Glomerular visceral epithelial cell (primary cell): ENCODE results near the gene TAMALIN.

Experiments used
- DNase-seq: peaks from one replicate; pipeline ENCODE4 v3.0.0-alpha.2; 2016; ENCODE audit errors: extremely low spot score

TAMALIN gene

GRCh38 chr12:52055731-52056711 is 49.3 kb downstream of the TAMALIN start:
- no peak for DNase-seq

- DNase-seq, result no peak
These were observed 50.3 kb downstream of the TAMALIN start for GRCh38 chr12:52056801-52057637.

- no peak for DNase-seq
These were observed 51.2 kb downstream of the TAMALIN start for GRCh38 chr12:52057638-52058576.

- DNase-seq, result no peak
These were observed 52.0 kb downstream of the TAMALIN start for GRCh38 chr12:52058631-52059361.

- no peak for DNase-seq
These were observed 53.1 kb downstream of the TAMALIN start for GRCh38 chr12:52059582-52060497.

GRCh38 chr12:52060498-52061177 is 53.9 kb downstream of the TAMALIN start:
- DNase-seq, result no peak

- DNase-seq, result no peak
These were observed 54.9 kb downstream of the TAMALIN start for GRCh38 chr12:52061470-52062166.

- no peak for DNase-seq
These were observed 55.7 kb downstream of the TAMALIN start for GRCh38 chr12:52062167-52063081.

GRCh38 chr12:52063082-52063924 is 56.6 kb downstream of the TAMALIN start:
- no peak for DNase-seq

- DNase-seq, result no peak
These were observed 57.4 kb downstream of the TAMALIN start for GRCh38 chr12:52063981-52064649.
